ENCODE measurements around the gene ROBO2.

Gene ROBO2

GRCh38 chr3:77342027-77342426 is 302.1 kb downstream of the ROBO2 start:
- no peaks in the 10 kb centered on the region for H3K4me1 ChIP-seq (ENCODE audit: control extremely low read depth in 1 of 4, control insufficient read depth in 4 of 4, insufficient read depth in 4 of 4, low read length in 3 of 4)
- no peaks in the 10 kb centered on the region for H3K27me3 ChIP-seq (replicated peaks in 2 of 5; ENCODE audit: control insufficient read depth in 4 of 5, insufficient read depth in 5 of 5, low read length in 4 of 5)
- H3K9me3 ChIP-seq (ENCODE audit: control extremely low read depth in 1 of 5, control insufficient read depth in 4 of 5, insufficient read depth in 2 of 5, low read depth in 1 of 5, low read length in 4 of 5), result no peaks in the 10 kb centered on the region
- ChIA-PET POLR2A (no interaction called here), CTCF (no interaction called here)
- 87% methylated on average over 2 of the region's 6 CpGs for WGBS (ENCODE audit: insufficient coverage)
- H3K36me3 ChIP-seq (ENCODE audit: control insufficient read depth in 4 of 4, insufficient read depth in 4 of 4, low read length in 3 of 4), result no peaks in the 10 kb centered on the region
- no peak overlapping the region for H3K27ac ChIP-seq (ENCODE audit: insufficient read depth in 1 of 2, low read depth in 1 of 2, low read length in 2 of 2, poor library complexity in 1 of 2, severe bottlenecking in 2 of 2)
- no peak for DNase-seq
- no peak overlapping the region for H3K4me3 ChIP-seq (ENCODE audit: control insufficient read depth in 1 of 7, extremely low read depth in 1 of 7, insufficient read depth in 4 of 7, low read depth in 2 of 7, low read length in 6 of 7)

GRCh38 chr3:77342688-77343087 is 302.8 kb downstream of the ROBO2 start:
- CTCF ChIA-PET, result no interaction called here
- POLR2A ChIA-PET, result no interaction called here
- 100% methylated on average over 2 of the region's 5 CpGs for WGBS (ENCODE audit: insufficient coverage)
- Histone ChIP-seq H3K4me3 (ENCODE audit: control insufficient read depth in 1 of 7, extremely low read depth in 1 of 7, insufficient read depth in 4 of 7, low read depth in 2 of 7, low read length in 6 of 7) (no peak overlapping the region), H3K36me3 (ENCODE audit: control insufficient read depth in 4 of 4, insufficient read depth in 4 of 4, low read length in 3 of 4) (no peaks in the 10 kb centered on the region), H3K27ac (ENCODE audit: insufficient read depth in 1 of 2, low read depth in 1 of 2, low read length in 2 of 2, poor library complexity in 1 of 2, severe bottlenecking in 2 of 2) (no peak overlapping the region), H3K27me3 (replicated peaks in 2 of 5; ENCODE audit: control insufficient read depth in 4 of 5, insufficient read depth in 5 of 5, low read length in 4 of 5) (no peaks in the 10 kb centered on the region), H3K9me3 (ENCODE audit: control extremely low read depth in 1 of 5, control insufficient read depth in 4 of 5, insufficient read depth in 2 of 5, low read depth in 1 of 5, low read length in 4 of 5) (no peaks in the 10 kb centered on the region), H3K4me1 (ENCODE audit: control extremely low read depth in 1 of 4, control insufficient read depth in 4 of 4, insufficient read depth in 4 of 4, low read length in 3 of 4) (no peaks in the 10 kb centered on the region)
- no peak for DNase-seq

- ChIA-PET POLR2A (no interaction called here), CTCF (no interaction called here)
- no peak for DNase-seq
- no peak overlapping the region for H3K27ac ChIP-seq (ENCODE audit: insufficient read depth in 1 of 2, low read depth in 1 of 2, low read length in 2 of 2, poor library complexity in 1 of 2, severe bottlenecking in 2 of 2)
- H3K9me3 ChIP-seq (ENCODE audit: control extremely low read depth in 1 of 5, control insufficient read depth in 4 of 5, insufficient read depth in 2 of 5, low read depth in 1 of 5, low read length in 4 of 5), result no peaks in the 10 kb centered on the region
- H3K36me3 ChIP-seq (ENCODE audit: control insufficient read depth in 4 of 4, insufficient read depth in 4 of 4, low read length in 3 of 4), result no peaks in the 10 kb centered on the region
- 100% methylated on average over 2 of the region's 2 CpGs for WGBS (ENCODE audit: insufficient coverage)
- H3K4me1 ChIP-seq (ENCODE audit: control extremely low read depth in 1 of 4, control insufficient read depth in 4 of 4, insufficient read depth in 4 of 4, low read length in 3 of 4), result no peaks in the 10 kb centered on the region
- no peaks in the 10 kb centered on the region for H3K27me3 ChIP-seq (replicated peaks in 2 of 5; ENCODE audit: control insufficient read depth in 4 of 5, insufficient read depth in 5 of 5, low read length in 4 of 5)
- no peak overlapping the region for H3K4me3 ChIP-seq (ENCODE audit: control insufficient read depth in 1 of 7, extremely low read depth in 1 of 7, insufficient read depth in 4 of 7, low read depth in 2 of 7, low read length in 6 of 7)
These were observed 305.1 kb downstream of the ROBO2 start for GRCh38 chr3:77345009-77345408.

- ChIA-PET CTCF (no interaction called here), POLR2A (no interaction called here)
- peak in 2 of 3 donors; percentile 2 to 4 for DNase-seq
- Histone ChIP-seq H3K9me3 (ENCODE audit: control extremely low read depth in 1 of 5, control insufficient read depth in 4 of 5, insufficient read depth in 2 of 5, low read depth in 1 of 5, low read length in 4 of 5) (no peaks in the 10 kb centered on the region), H3K4me3 (ENCODE audit: control insufficient read depth in 1 of 7, extremely low read depth in 1 of 7, insufficient read depth in 4 of 7, low read depth in 2 of 7, low read length in 6 of 7) (no peak overlapping the region), H3K4me1 (ENCODE audit: control extremely low read depth in 1 of 4, control insufficient read depth in 4 of 4, insufficient read depth in 4 of 4, low read length in 3 of 4) (no peaks in the 10 kb centered on the region), H3K27ac (ENCODE audit: insufficient read depth in 1 of 2, low read depth in 1 of 2, low read length in 2 of 2, poor library complexity in 1 of 2, severe bottlenecking in 2 of 2) (no peak overlapping the region), H3K27me3 (replicated peaks in 2 of 5; ENCODE audit: control insufficient read depth in 4 of 5, insufficient read depth in 5 of 5, low read length in 4 of 5) (no peaks in the 10 kb centered on the region), H3K36me3 (ENCODE audit: control insufficient read depth in 4 of 4, insufficient read depth in 4 of 4, low read length in 3 of 4) (no peaks in the 10 kb centered on the region)
- 62% methylated on average over 6 of the region's 6 CpGs for whole genome bisulfite sequencing (ENCODE audit: insufficient coverage)
These were observed 308.5 kb downstream of the ROBO2 start for GRCh38 chr3:77348244-77348855.

- Histone ChIP-seq H3K9me3 (ENCODE audit: control extremely low read depth in 1 of 5, control insufficient read depth in 4 of 5, insufficient read depth in 2 of 5, low read depth in 1 of 5, low read length in 4 of 5) (no peaks in the 10 kb centered on the region), H3K27me3 (replicated peaks in 2 of 5; ENCODE audit: control insufficient read depth in 4 of 5, insufficient read depth in 5 of 5, low read length in 4 of 5) (no peaks in the 10 kb centered on the region), H3K36me3 (ENCODE audit: control insufficient read depth in 4 of 4, insufficient read depth in 4 of 4, low read length in 3 of 4) (no peaks in the 10 kb centered on the region), H3K27ac (ENCODE audit: insufficient read depth in 1 of 2, low read depth in 1 of 2, low read length in 2 of 2, poor library complexity in 1 of 2, severe bottlenecking in 2 of 2) (no peak overlapping the region), H3K4me1 (ENCODE audit: control extremely low read depth in 1 of 4, control insufficient read depth in 4 of 4, insufficient read depth in 4 of 4, low read length in 3 of 4) (no peaks in the 10 kb centered on the region), H3K4me3 (ENCODE audit: control insufficient read depth in 1 of 7, extremely low read depth in 1 of 7, insufficient read depth in 4 of 7, low read depth in 2 of 7, low read length in 6 of 7) (no peak overlapping the region)
- no peak for DNase-seq
- POLR2A ChIA-PET, result no interaction called here
- CTCF ChIA-PET, result no interaction called here
These were observed 315.1 kb downstream of the ROBO2 start for GRCh38 chr3:77354958-77355357.

- ChIA-PET POLR2A (no interaction called here), CTCF (no interaction called here)
- DNase-seq, result no peak
- H3K4me1 ChIP-seq (ENCODE audit: control extremely low read depth in 1 of 4, control insufficient read depth in 4 of 4, insufficient read depth in 4 of 4, low read length in 3 of 4), result no peaks in the 10 kb centered on the region
- no peaks in the 10 kb centered on the region for H3K9me3 ChIP-seq (ENCODE audit: control extremely low read depth in 1 of 5, control insufficient read depth in 4 of 5, insufficient read depth in 2 of 5, low read depth in 1 of 5, low read length in 4 of 5)
- H3K27me3 ChIP-seq (replicated peaks in 2 of 5; ENCODE audit: control insufficient read depth in 4 of 5, insufficient read depth in 5 of 5, low read length in 4 of 5), result no peaks in the 10 kb centered on the region
- no peaks in the 10 kb centered on the region for H3K36me3 ChIP-seq (ENCODE audit: control insufficient read depth in 4 of 4, insufficient read depth in 4 of 4, low read length in 3 of 4)
- no peak overlapping the region for H3K27ac ChIP-seq (ENCODE audit: insufficient read depth in 1 of 2, low read depth in 1 of 2, low read length in 2 of 2, poor library complexity in 1 of 2, severe bottlenecking in 2 of 2)
- H3K4me3 ChIP-seq (ENCODE audit: control insufficient read depth in 1 of 7, extremely low read depth in 1 of 7, insufficient read depth in 4 of 7, low read depth in 2 of 7, low read length in 6 of 7), result no peak overlapping the region
- WGBS (ENCODE audit: insufficient coverage), result no CpG with 5 or more reads among the region's 1 CpG
These were observed 323.0 kb downstream of the ROBO2 start for GRCh38 chr3:77362936-77363335.

GRCh38 chr3:77365152-77365551 is 325.3 kb downstream of the ROBO2 start:
- 100% methylated on average over 1 of the region's 1 CpG for WGBS (ENCODE audit: insufficient coverage)
- Histone ChIP-seq H3K4me3 (ENCODE audit: control insufficient read depth in 1 of 7, extremely low read depth in 1 of 7, insufficient read depth in 4 of 7, low read depth in 2 of 7, low read length in 6 of 7) (no peak overlapping the region), H3K27me3 (replicated peaks in 2 of 5; ENCODE audit: control insufficient read depth in 4 of 5, insufficient read depth in 5 of 5, low read length in 4 of 5) (no peaks in the 10 kb centered on the region), H3K9me3 (ENCODE audit: control extremely low read depth in 1 of 5, control insufficient read depth in 4 of 5, insufficient read depth in 2 of 5, low read depth in 1 of 5, low read length in 4 of 5) (no peaks in the 10 kb centered on the region), H3K27ac (ENCODE audit: insufficient read depth in 1 of 2, low read depth in 1 of 2, low read length in 2 of 2, poor library complexity in 1 of 2, severe bottlenecking in 2 of 2) (no peak overlapping the region), H3K4me1 (ENCODE audit: control extremely low read depth in 1 of 4, control insufficient read depth in 4 of 4, insufficient read depth in 4 of 4, low read length in 3 of 4) (no peaks in the 10 kb centered on the region), H3K36me3 (ENCODE audit: control insufficient read depth in 4 of 4, insufficient read depth in 4 of 4, low read length in 3 of 4) (no peaks in the 10 kb centered on the region)
- ChIA-PET POLR2A (no interaction called here), CTCF (no interaction called here)
- no peak for DNase-seq

Measured in common myeloid progenitor, CD34-positive (primary cell).